ENCODE measurements around the gene MARS1. TPM values are rescaled to one million over a fixed set of nuclear protein-coding genes. Genes with fewer than 3 reads are reported as not detected.

Gene MARS1
- total RNA-seq, 2 donors from 2014 or later, result 90.3 to 195 TPM

DNA sequence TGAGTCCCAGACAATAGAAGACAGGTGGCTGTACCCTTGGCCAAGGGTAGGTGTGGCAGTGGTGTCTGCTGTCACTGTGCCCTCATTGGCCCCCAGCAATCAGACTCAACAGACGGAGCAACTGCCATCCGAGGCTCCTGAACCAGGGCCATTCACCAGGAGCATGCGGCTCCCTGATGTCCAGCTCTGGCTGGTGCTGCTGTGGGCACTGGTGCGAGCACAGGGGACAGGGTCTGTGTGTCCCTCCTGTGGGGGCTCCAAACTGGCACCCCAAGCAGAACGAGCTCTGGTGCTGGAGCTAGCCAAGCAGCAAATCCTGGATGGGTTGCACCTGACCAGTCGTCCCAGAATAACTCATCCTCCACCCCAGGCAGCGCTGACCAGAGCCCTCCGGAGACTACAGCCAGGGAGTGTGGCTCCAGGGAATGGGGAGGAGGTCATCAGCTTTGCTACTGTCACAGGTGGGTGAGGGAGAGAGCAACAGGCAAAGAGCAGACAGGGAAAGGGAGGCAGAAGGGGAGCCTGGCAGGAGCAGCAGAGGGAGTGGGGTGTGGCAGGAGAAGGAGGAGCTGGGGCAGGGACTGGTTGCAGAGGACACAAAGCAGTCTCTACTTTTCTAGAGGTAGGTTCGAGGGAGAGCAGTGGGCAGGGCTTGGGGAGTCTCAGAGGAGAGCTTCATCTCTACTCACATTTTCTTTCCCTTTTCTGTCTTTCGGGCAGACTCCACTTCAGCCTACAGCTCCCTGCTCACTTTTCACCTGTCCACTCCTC, 32.3 kb upstream of the MARS1 start:
- Histone ChIP-seq H3K9ac (ENCODE audit: low read depth in 2 of 2, low read length in 2 of 2) (no peak overlapping the region), H3K27ac (no peak overlapping the region), H3K4me1 (no peaks in the 10 kb centered on the region)

DNA sequence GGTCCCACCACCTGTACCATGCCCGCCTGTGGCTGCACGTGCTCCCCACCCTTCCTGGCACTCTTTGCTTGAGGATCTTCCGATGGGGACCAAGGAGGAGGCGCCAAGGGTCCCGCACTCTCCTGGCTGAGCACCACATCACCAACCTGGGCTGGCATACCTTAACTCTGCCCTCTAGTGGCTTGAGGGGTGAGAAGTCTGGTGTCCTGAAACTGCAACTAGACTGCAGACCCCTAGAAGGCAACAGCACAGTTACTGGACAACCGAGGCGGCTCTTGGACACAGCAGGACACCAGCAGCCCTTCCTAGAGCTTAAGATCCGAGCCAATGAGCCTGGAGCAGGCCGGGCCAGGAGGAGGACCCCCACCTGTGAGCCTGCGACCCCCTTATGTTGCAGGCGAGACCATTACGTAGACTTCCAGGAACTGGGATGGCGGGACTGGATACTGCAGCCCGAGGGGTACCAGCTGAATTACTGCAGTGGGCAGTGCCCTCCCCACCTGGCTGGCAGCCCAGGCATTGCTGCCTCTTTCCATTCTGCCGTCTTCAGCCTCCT, 31.6 kb upstream of the MARS1 start:
- H3K36me3 ChIP-seq, result no peaks in the 10 kb centered on the region
- DNase-seq, result peak; percentile 52
- H3K9ac ChIP-seq (ENCODE audit: low read depth in 2 of 2, low read length in 2 of 2), result no peak overlapping the region
- TF ChIP-seq CTCF (IDR thresholded peaks at IDR 0.05), result peak; percentile 39
- H3K9me3 ChIP-seq, result no peaks in the 10 kb centered on the region
- intact Hi-C loops (cut with DNase I), result no loop called here
- peaks cover 5% of the 10 kb centered on the region for H3K27me3 ChIP-seq
- no peak overlapping the region for H3K27ac ChIP-seq
- no peak overlapping the region for H3K4me3 ChIP-seq
- H3K4me1 ChIP-seq, result peaks cover 6% of the 10 kb centered on the region

More for the DNA sequence above, 32.3 kb upstream of the MARS1 start:
- Histone ChIP-seq H3K27me3 (no peaks in the 10 kb centered on the region), H3K9me3 (no peaks in the 10 kb centered on the region), H3K4me3 (no peak overlapping the region), H3K36me3 (no peaks in the 10 kb centered on the region)
- intact Hi-C loops (cut with DNase I), result no loop called here
- TF ChIP-seq CTCF (IDR thresholded peaks at IDR 0.05), result no peak
- no peak for DNase-seq

DNA sequence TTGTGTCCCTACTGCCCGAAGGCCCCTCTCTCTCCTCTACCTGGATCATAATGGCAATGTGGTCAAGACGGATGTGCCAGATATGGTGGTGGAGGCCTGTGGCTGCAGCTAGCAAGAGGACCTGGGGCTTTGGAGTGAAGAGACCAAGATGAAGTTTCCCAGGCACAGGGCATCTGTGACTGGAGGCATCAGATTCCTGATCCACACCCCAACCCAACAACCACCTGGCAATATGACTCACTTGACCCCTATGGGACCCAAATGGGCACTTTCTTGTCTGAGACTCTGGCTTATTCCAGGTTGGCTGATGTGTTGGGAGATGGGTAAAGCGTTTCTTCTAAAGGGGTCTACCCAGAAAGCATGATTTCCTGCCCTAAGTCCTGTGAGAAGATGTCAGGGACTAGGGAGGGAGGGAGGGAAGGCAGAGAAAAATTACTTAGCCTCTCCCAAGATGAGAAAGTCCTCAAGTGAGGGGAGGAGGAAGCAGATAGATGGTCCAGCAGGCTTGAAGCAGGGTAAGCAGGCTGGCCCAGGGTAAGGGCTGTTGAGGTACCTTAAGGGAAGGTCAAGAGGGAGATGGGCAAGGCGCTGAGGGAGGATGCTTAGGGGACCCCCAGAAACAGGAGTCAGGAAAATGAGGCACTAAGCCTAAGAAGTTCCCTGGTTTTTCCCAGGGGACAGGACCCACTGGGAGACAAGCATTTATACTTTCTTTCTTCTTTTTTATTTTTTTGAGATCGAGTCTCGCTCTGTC, 31.0 kb upstream of the MARS1 start:
- no peak for DNase-seq
- intact Hi-C loops (cut with DNase I), result no loop called here
- H3K27ac ChIP-seq, result no peak overlapping the region
- H3K4me3 ChIP-seq, result no peak overlapping the region
- no peak for TF ChIP-seq CTCF (IDR thresholded peaks at IDR 0.05)
- no peaks in the 10 kb centered on the region for H3K9me3 ChIP-seq
- H3K4me1 ChIP-seq, result peaks cover 7% of the 10 kb centered on the region
- H3K9ac ChIP-seq (ENCODE audit: low read depth in 2 of 2, low read length in 2 of 2), result no peak overlapping the region
- peaks cover 5% of the 10 kb centered on the region for H3K27me3 ChIP-seq
- H3K36me3 ChIP-seq, result no peaks in the 10 kb centered on the region

DNA sequence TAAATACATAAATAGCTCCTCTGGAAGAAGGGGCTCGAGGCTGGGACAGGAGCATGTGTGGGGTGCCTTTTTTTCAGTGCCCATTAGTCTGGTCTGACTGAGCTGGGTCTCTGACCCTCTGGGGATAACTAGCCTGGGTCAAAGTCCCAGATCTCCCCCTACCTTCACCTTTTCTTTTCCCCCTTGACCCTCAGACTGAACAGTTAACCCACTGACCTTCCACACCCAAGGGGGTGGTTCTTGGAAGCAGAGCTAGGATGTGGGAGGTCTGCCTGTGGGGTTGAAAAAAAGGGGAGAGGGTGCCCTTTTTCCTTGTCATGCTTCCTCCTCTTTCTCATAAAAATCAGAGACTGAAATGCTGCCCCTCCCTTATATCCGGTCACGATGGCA, 29.2 kb upstream of the MARS1 start:
- Histone ChIP-seq H3K4me1 (peaks cover 7% of the 10 kb centered on the region), H3K9me3 (no peaks in the 10 kb centered on the region), H3K9ac (ENCODE audit: low read depth in 2 of 2, low read length in 2 of 2) (peak overlapping the region; percentile 75 to 81), H3K36me3 (no peaks in the 10 kb centered on the region), H3K4me3 (peak overlapping the region; percentile 56), H3K27ac (peak overlapping the region; percentile 64), H3K27me3 (peaks cover 5% of the 10 kb centered on the region)
- intact Hi-C loops (cut with DNase I), result no loop called here
- TF ChIP-seq CTCF (IDR thresholded peaks at IDR 0.05), result no peak
- no peak for DNase-seq

- intact Hi-C loops (cut with DNase I), result no loop called here
- TF ChIP-seq CTCF (IDR thresholded peaks at IDR 0.05), result peak; percentile 95
- no peaks in the 10 kb centered on the region for H3K9me3 ChIP-seq
- peak; percentile 97 for DNase-seq
- H3K4me1 ChIP-seq, result peaks cover 7% of the 10 kb centered on the region
- peaks cover 5% of the 10 kb centered on the region for H3K27me3 ChIP-seq
- H3K4me3 ChIP-seq, result peak overlapping the region; percentile 56
- peak overlapping the region; percentile 75 to 81 for H3K9ac ChIP-seq (ENCODE audit: low read depth in 2 of 2, low read length in 2 of 2)
- no peaks in the 10 kb centered on the region for H3K36me3 ChIP-seq
- peak overlapping the region; percentile 64 for H3K27ac ChIP-seq
Measured at GRCh38 chr12:57459055-57459749, 28.7 kb upstream of the MARS1 start.

All from colonic mucosa (tissue), 4 donors.